GM12891 (cell line): ENCODE measurements around the gene FXYD6.

Experiments used
- DNase-seq: peaks from one replicate; pipeline ENCODE4 v3.0.0; 2011; ENCODE audit warnings: low spot score; ENCODE audit not compliant: insufficient read length
- FAIRE-seq: peaks from 2 replicates; lab custom pipeline; 2011; peaks lifted over from hg19 to GRCh38; lab: Jason Lieb, UNC
- PAX5 ChIP-seq: IDR thresholded peaks from 2 replicates; pipeline ENCODE4 v1.6.1; 2011; ENCODE audit warnings: low read length, moderate library complexity, mild to moderate bottlenecking; ENCODE audit not compliant: insufficient read depth, severe bottlenecking
- POLR2A ChIP-seq: IDR thresholded peaks from 2 replicates; pipeline ENCODE4 v1.6.1; 2011; ENCODE audit warnings: low read depth, low read length, control low read depth
- POLR2AphosphoS5 ChIP-seq: IDR thresholded peaks from 2 replicates; pipeline ENCODE4 v1.6.1; 2011; ENCODE audit warnings: low read depth, low read length, control low read depth
- POU2F2 ChIP-seq: IDR thresholded peaks from 2 replicates; pipeline ENCODE4 v1.6.1; 2011; ENCODE audit warnings: low read depth, mild to moderate bottlenecking, control low read depth, low read length, moderate library complexity
- SPI1 ChIP-seq: IDR thresholded peaks from 2 replicates; pipeline ENCODE4 v1.6.1; 2011; ENCODE audit warnings: low read depth, low read length, control low read depth
- TAF1 ChIP-seq: IDR thresholded peaks from 2 replicates; pipeline ENCODE4 v1.6.1; 2011; ENCODE audit warnings: low read depth, low read length, control low read depth

FXYD6 gene

DNA sequence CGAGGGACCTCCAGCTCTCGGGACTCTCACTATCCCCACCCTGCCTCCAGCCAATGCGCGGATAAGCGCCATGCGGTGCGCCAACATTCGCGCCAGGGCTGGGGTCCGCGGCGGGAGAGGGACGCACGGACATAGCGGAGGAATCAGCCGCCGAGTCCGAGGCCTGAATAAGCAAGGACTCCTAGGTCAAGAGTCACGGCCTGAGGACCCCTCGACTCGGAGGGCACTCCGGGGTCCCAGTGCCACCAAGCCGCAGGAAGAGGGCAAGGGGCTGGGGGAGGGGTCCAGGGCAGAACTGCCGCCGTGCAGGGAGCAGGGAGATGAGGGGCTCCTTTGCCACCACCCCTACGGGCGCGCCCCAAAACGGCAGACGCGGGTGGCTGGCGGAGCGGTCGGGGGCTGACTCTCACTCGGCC lies 80.0 kb downstream of the FXYD6 start:
- DNase-seq (no peak), FAIRE-seq (no peak)
- TF ChIP-seq POLR2AphosphoS5 (no peak), POU2F2 (no peak), POLR2A (no peak), SPI1 (no peak), PAX5 (no peak), TAF1 (no peak)

DNA sequence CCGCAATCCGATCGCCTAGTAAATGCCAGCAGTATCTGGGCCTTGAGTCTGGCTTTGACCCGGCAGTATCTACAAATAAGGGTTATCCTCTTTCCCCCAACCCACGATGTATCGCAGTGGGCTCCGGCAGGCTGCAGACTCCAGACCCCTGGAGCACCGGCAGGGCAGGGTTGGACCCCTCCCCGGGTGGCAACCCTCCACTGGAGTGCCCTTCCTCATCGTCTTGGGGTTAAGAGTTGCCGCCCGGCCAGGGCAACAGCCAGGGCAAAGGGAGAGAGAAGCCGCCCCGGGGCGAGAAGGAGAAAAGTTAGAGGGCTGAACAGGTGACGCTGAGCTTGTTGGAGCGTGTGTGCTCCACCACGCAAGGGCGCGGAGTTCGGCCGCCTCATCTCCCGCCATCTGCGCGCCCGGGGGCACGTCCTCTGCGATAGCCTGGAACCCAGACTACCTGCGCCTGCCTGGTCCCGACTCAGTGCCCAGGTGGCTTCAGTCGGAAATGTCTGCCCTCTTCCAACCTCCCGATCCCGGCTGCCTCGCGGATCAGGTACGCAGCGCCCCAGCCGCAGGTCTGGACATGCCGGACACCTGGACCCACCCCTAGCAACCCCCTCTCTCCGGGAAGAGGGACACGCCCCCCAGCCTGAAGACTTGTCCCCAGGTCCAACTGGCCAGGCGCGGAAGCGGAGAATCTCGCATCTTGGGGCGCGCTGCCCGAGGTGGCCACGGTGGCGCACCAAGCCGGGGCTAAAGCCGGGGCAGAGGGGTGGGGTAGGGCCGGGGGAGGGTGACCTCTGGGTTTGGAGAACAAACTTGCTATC lies 80.6 kb downstream of the FXYD6 start:
- no peak for DNase-seq
- FAIRE-seq: no peak
- TF ChIP-seq POU2F2 (no peak), TAF1 (no peak), POLR2AphosphoS5 (no peak), POLR2A (no peak), SPI1 (no peak), PAX5 (no peak)

DNA sequence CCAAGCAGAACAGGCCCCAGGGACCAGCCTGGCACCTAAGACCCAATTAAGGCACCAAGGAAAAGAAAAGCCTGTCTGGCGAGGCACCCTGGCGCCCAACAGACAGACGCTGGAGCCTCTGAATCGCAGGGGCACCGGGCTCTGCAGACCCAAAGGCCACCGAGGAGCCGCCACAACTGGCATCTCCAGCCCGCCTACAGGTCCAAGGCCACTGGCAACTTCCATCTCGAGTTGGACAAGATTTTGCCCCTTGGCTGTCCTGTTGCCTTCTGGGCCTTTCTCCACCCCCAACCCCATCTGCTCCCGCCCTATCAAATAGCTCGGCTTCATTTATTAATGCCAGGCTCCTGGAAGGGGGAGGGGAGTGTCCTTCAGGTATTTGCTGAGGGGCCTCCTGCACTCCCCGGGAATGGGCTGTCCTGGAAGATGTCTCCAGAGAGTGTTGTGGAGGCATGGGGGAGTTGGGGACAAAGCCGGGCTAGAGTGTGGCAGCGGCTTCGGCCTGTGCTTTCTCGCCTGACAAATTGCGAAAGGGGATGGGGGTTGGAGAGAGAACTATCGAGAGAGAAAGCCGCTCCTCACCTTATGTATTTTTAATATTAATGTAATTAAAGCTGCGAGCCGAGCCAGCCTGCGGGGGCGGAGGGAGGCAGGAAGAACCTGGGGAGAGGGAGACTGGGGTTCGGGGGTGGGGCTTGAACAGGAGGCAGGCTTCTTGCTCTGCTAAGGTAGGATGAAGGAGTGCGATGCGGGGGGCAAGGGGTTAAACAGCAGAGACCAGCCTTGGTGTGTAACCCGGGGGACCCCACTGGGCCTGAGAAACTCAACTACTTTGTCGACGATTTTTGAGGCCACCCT lies 81.5 kb downstream of the FXYD6 start:
- no peak for TF ChIP-seq POLR2AphosphoS5
- no peak for TF ChIP-seq TAF1
- FAIRE-seq (no peak), DNase-seq (no peak)

DNA sequence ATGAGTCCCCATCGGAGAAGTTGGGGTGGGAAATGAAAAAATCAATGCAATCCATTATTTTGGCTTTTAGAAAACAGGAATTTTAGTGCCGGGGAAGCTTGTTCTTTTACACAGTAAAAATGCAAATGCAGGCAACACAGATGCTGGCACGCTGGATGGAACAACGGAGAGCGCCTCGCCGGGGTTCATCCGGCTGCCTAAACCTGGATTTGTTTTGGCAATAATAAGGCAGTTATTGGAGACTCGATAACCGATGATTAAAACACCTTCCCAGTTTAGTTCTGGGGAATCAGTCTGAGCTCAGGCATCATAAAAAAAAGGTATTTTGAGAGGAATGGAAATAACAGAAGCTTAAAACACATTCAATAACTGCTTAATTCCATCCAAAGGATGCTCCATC lies 82.3 kb downstream of the FXYD6 start:
- DNase-seq (no peak), FAIRE-seq (no peak)
- TF ChIP-seq POLR2AphosphoS5 (no peak), TAF1 (no peak), PAX5 (no peak), SPI1 (no peak), POLR2A (no peak), POU2F2 (no peak)

DNA sequence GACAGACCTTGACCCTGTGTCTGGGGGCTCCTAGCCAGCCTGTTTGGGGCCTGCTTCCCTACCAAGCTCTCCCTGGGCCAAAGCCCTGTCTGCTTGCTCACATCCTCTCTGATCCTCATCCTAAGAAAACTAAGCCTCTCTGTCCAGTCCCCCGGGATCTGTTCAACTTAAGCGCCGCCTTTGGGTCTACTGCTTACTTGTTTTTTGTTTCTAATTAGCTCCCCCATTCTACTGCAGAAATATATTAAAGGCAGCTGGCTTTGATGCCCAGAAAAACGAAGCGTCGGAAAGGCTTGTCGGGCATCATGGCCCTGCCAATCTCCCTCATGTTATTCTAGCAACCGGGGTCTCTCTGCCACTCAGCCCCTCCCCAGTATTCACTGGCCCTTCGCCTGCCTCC lies 82.9 kb downstream of the FXYD6 start:
- TF ChIP-seq POU2F2 (no peak), PAX5 (no peak), POLR2A (no peak), TAF1 (no peak), POLR2AphosphoS5 (no peak), SPI1 (no peak)
- DNase-seq (no peak), FAIRE-seq (no peak)

DNA sequence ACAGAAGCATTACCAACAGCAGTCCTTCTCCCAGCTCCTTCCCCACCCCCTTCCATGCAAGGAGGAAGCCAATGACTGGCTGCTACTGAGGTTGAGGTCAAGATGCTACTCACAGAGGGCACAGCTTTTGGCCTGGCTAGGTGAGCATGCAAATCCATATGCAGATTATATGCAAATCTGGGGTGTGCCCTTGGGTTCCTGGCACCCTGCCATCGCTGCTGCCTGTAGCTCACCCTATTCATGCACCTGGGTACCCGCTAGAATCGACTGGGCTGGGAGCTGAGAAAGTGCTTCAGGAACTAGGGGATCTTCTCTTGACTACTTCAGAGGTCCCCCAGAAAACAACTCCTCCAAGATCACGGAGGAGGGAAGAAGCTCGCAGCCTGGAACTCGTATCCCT lies 83.5 kb downstream of the FXYD6 start:
- DNase-seq (no peak), FAIRE-seq (no peak)
- no peak for TF ChIP-seq PAX5
- TF ChIP-seq SPI1: no peak
- no peak for TF ChIP-seq POLR2A
- no peak for TF ChIP-seq POLR2AphosphoS5
- TF ChIP-seq POU2F2: no peak
- TF ChIP-seq TAF1: no peak

DNA sequence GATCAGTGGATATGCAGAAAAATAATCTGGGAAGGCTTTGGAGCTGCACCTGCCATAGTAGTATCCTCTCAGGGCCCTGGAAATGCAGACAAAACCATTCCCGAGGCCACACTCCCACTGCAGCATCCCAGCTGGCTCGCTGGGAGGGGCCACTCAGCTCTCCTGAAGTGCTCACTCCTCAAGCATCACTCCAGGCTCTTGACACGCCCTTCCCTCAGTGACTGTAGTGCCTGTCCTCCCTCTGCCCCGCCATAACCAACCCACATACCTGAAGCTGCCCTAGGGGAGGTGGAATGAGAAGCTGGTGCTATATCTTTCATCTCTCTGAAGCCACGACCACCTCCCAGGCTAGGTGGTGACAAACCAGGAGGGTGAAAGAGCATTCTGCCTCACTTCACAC lies 84.2 kb downstream of the FXYD6 start:
- no peak for FAIRE-seq
- no peak for DNase-seq
- no peak for TF ChIP-seq PAX5
- no peak for TF ChIP-seq TAF1
- TF ChIP-seq POLR2AphosphoS5: no peak
- TF ChIP-seq POU2F2: no peak
- no peak for TF ChIP-seq POLR2A
- TF ChIP-seq SPI1: no peak

DNA sequence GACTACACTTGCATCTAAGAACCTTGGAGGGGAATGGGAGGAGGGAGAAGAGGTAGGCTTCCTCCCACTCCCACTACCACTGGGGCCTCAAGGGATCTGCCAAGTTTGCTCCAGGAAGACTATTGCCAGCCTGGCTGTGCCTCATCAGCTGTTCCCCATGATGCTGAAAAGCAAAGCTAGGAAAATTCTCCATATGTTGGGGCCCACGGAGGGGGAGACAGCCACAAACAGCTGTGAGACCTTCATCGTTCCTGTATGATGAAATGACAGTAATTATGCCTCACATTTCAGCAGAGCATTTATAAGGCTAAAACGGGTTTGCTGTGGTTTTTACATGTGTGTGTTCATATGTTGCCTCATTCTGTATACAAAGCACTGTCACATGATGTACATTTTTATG lies 86.2 kb downstream of the FXYD6 start:
- TF ChIP-seq PAX5: no peak
- TF ChIP-seq POLR2AphosphoS5: no peak
- TF ChIP-seq SPI1: no peak
- no peak for TF ChIP-seq TAF1
- TF ChIP-seq POLR2A: no peak
- TF ChIP-seq POU2F2: no peak
- DNase-seq (no peak), FAIRE-seq (no peak)

DNA sequence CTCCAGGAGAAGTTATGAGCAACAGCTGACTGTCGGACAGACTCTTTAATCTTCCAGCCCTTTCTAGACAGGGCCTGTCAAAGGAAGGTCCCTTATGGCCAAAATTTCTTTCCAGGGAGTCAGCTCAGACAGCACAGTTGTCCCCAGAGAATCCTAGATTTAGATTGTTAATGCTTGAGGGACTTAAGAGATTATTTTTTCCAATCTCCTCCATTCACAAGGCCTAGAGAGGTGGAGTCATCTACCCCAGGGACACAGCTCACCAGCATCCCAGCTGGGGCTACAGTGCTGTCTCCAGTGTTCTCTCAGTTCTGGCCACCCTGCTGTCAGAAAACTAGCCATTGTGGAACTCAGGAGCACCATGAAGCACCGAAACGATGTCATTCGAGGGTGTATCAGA lies 87.2 kb downstream of the FXYD6 start:
- FAIRE-seq: no peak

More for the DNA sequence above, 87.2 kb downstream of the FXYD6 start:
- no peak for DNase-seq
- no peak for TF ChIP-seq PAX5
- TF ChIP-seq SPI1: no peak
- no peak for TF ChIP-seq POLR2AphosphoS5
- TF ChIP-seq TAF1: no peak
- TF ChIP-seq POLR2A: no peak
- TF ChIP-seq POU2F2: no peak
